ENCODE measurements around the gene PPP1R13L.
A peak's percentile ranks its signal among the peaks of the same experiment; 100 is the strongest.

- TF ChIP-seq CTCF (IDR thresholded peaks at IDR 0.05) = no peak
- TF ChIP-seq POLR2A (IDR thresholded peaks at IDR 0.05) = peak in 1 of 2 donors; percentile 48
- TF ChIP-seq POLR2AphosphoS5 (IDR thresholded peaks at IDR 0.05) = peak in 2 of 3 donors; percentile 36 to 45
These were observed at the start of gene PPP1R13L for GRCh38 chr19:45404557-45405434.

Measured in suprapubic skin (tissue), 4 donors.